ENCODE results near the gene EYA2. TPM values are rescaled to one million over a fixed set of nuclear protein-coding genes. Genes with fewer than 3 reads are reported as not detected.
"Not testable (repeated sequence)": the region's sequence is repeated elsewhere in the genome, so short reads cannot be mapped to it uniquely, and the experiment has no call there.

EYA2 gene
- total RNA-seq, 1 experiment from 2014 or later, result not detected

GRCh38 chr20:46895906-46896242 is 1.2 kb downstream of the EYA2 start:
- DNase-seq (ENCODE audit: low read depth), result no peak

- DNase-seq (ENCODE audit: low read depth), result no peak
Measured at GRCh38 chr20:46897328-46897880, 2.8 kb downstream of the EYA2 start.

- no peak for DNase-seq (ENCODE audit: low read depth)
Measured at GRCh38 chr20:46898423-46898822, 3.8 kb downstream of the EYA2 start.

GRCh38 chr20:46899621-46900020 is 5.0 kb downstream of the EYA2 start:
- DNase-seq (ENCODE audit: low read depth), result no peak

GRCh38 chr20:46900086-46900485 is 5.4 kb downstream of the EYA2 start:
- DNase-seq (ENCODE audit: low read depth), result no peak

GRCh38 chr20:46900826-46901225 is 6.2 kb downstream of the EYA2 start:
- no peak for DNase-seq (ENCODE audit: low read depth)

- DNase-seq (ENCODE audit: low read depth), result peak; percentile 40
Measured at GRCh38 chr20:46901638-46902037, 7.0 kb downstream of the EYA2 start.

- no peak for DNase-seq (ENCODE audit: low read depth)
Measured at GRCh38 chr20:46903256-46903655, 8.6 kb downstream of the EYA2 start.

GRCh38 chr20:46903937-46904336 is 9.3 kb downstream of the EYA2 start:
- no peak for DNase-seq (ENCODE audit: low read depth)

GRCh38 chr20:46905364-46906125 is 10.9 kb downstream of the EYA2 start:
- no peak for DNase-seq (ENCODE audit: low read depth)

GRCh38 chr20:46913329-46914044 is 18.8 kb downstream of the EYA2 start:
- no peak for DNase-seq (ENCODE audit: low read depth)

GRCh38 chr20:46914789-46915379 is 20.2 kb downstream of the EYA2 start:
- no peak for DNase-seq (ENCODE audit: low read depth)

- no peak for DNase-seq (ENCODE audit: low read depth)
Measured at GRCh38 chr20:46915575-46916257, 21.1 kb downstream of the EYA2 start.

GRCh38 chr20:46916258-46916603 is 21.6 kb downstream of the EYA2 start:
- DNase-seq (ENCODE audit: low read depth), result no peak

GRCh38 chr20:46917155-46917554 is 22.5 kb downstream of the EYA2 start:
- no peak for DNase-seq (ENCODE audit: low read depth)

GRCh38 chr20:46920114-46920513 is 25.5 kb downstream of the EYA2 start:
- no peak for DNase-seq (ENCODE audit: low read depth)

- not testable (repeated sequence) for DNase-seq (ENCODE audit: low read depth)
Measured at GRCh38 chr20:46922841-46923240, 28.2 kb downstream of the EYA2 start.

- no peak for DNase-seq (ENCODE audit: low read depth)
Measured at GRCh38 chr20:46923550-46923949, 28.9 kb downstream of the EYA2 start.

- peak; percentile 27 for DNase-seq (ENCODE audit: low read depth)
Measured at GRCh38 chr20:46928580-46929132, 34.0 kb downstream of the EYA2 start.

GRCh38 chr20:46929902-46930301 is 35.3 kb downstream of the EYA2 start:
- DNase-seq (ENCODE audit: low read depth), result no peak

GRCh38 chr20:46930640-46931339 is 36.1 kb downstream of the EYA2 start:
- no peak for DNase-seq (ENCODE audit: low read depth)

Measured in RPMI7951 (cell line).